ENCODE measurements around the gene CRADD.
"Not testable (repeated sequence)": the region's sequence is repeated elsewhere in the genome, so short reads cannot be mapped to it uniquely, and the experiment has no call there.

CRADD gene

DNA sequence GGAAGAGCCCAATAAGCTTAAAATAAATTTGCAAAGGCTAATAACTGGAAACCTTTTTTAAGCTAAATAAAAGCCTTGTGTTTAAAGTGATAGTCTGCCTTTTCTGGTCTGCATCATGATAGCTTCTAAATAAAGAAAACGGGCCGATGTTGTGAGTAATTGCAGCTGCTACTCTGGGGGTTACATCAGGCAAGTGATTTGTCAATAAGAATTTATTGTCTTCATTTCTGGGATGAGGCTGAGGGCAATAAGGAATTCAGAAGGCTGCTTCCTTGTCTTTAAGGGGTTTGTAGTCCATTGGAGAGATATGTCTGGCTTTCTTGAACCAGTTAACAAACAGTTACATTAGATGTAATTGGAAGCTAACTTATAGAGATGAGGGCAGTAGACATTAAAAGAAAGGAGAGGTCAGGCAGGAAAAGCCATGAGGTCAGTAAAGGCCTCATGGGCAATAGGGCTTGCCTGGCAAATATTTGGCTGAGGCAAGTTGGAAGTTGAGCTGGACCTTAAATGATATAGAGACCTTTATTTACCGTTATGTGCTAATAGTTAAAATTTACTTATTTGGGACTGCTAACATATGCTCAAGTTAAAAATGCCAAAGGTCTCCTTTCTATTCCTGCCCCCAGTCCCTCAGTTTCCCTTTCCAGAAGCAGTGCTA, 85.0 kb downstream of the CRADD start:
- DNase-seq: peak in 1 of 2 experiments; percentile 8

GRCh38 chr12:93762912-93763553, 85.9 kb downstream of the CRADD start:
- DNase-seq: no peak

- DNase-seq: no peak
Observed at GRCh38 chr12:93763746-93764147, 86.6 kb downstream of the CRADD start.

GRCh38 chr12:93766371-93766770, 89.2 kb downstream of the CRADD start:
- DNase-seq: no peak

DNA sequence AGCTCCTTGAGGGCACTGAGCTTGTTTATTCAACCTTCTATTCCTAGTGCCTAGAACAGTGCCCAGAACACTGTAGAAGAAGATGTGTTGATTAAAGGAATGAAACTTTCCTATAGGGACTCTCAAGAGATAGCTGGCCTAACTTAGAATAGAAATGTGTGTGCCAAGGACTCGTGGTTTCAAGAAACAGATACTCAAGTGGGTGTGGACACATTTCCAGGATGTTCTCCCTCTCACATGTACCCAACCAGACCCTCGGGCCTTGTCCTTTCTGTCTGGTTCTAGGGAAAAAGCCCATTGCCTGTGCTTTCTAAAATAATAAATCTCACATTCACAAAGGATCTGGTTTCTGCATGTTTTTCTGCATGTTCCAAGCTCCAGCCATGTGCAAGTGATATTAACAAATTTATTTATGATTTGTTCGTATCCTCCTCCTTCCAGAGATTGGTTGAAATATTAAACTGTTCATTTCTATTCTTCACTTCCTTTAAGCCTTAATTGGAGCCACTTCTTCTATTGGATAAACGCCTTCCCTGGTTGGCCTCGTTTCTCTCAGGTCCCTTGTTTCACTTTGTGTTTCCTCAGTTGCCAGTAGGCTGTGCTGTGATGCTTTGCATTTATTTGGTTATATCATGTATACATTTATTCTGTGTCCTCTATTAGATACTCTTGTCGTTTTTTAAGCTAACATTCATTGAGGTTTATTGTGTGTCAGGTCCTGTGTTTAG, 89.8 kb downstream of the CRADD start:
- peak in 1 of 2 experiments; percentile 6 for DNase-seq

- DNase-seq: no peak
Observed at GRCh38 chr12:93767524-93767863, 90.3 kb downstream of the CRADD start.

GRCh38 chr12:93772003-93772700, 95.0 kb downstream of the CRADD start:
- no peak for DNase-seq

DNA sequence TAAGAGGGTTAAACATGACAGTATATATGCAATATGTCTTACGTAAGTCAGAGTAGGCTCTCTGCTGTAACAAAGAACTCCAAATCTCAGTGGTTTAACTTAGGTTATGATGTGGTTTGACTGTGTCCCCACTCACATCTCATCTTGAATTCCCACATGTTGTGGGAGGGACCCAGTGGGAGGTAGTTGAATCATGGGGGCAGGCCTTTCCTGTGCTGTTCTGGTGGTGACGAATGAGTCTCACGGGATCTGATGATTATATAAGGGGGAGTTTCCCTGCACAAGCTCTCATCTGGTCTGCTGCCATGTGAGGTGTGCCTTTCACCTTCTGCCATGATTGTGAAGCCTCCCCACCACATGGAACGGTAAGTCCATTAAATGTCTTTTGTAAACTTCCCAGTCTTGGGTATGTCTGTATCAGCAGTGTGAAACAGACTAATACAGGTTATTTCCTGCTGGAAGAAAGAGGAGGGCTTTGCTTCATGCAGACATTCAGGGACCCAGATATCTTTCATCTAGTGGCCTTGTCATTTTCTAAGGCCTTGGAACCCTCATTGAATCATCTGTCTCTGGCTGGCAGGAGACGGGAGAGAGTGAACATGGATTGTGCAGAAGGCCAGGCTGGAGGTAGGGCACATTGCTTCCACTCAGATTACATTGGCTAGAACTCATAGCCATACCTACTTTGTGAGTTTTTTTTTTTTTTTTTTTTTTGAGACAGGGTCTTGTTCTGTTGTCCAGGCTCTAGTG, 96.1 kb downstream of the CRADD start:
- no peak for DNase-seq

- DNase-seq: no peak
Observed at GRCh38 chr12:93776581-93777018, 99.4 kb downstream of the CRADD start.

DNA sequence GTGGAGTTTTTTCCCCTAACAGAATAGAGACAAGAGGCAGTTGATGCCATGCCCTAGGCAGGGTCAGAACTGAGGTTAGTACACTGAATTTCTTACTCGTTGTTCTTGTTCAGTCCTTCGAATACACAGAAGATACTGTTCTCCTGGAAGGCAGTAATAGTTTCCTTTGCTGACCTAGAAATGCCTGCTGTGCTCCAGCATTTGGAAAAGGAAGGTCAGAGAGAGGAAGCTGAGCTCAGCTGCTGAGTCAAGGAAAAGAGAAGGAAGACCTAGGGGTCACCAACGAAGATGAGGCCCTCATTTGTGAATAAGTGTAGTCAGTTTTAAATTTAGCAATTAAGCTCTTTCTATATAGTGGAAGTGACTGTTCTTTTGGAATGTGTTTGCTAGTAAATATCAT, 100.1 kb downstream of the CRADD start:
- DNase-seq: no peak

DNA sequence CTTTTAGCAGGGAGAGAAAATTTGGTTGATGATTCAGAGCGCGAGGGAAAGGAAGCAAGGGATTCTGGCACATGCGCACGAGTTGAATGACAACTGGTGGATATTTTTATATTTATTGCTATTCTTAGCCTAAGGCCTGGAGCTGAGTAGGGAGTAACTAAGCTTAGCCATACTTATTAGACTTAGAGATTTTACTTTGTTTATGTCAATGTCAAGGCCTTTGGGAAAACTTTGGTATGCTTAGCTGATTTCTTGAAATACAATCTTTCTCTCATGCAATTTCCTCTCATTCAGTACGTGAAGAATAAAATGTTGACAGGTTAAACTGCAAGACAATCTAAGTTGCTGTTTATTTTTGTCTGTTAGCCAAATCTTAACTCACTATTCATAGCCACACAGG, 101.1 kb downstream of the CRADD start:
- DNase-seq: no peak

- no peak for DNase-seq
Observed at GRCh38 chr12:93778766-93779165, 101.6 kb downstream of the CRADD start.

GRCh38 chr12:93780101-93780641, 103.0 kb downstream of the CRADD start:
- DNase-seq: no peak

DNA sequence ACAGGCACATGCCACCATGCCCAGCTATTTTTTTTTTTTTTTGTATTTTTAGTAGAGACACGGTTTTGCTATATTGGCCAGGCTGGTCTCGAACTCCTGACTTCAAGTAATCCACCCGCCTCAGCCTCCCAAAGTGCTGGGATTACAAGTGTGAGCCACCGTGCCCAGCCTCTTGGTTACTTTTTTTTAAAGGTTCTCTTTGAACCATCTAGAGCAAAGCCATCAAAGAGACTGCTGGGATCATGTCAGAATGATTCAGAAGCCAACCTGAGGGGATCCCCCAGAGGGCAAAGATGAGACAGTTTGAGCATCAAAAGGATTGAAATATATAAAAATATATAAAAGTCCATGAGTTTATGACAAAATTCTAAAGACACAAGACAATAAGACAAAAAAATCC, 103.7 kb downstream of the CRADD start:
- DNase-seq: not testable (repeated sequence)

GRCh38 chr12:93781961-93782360, 104.8 kb downstream of the CRADD start:
- not testable (repeated sequence) for DNase-seq

DNA sequence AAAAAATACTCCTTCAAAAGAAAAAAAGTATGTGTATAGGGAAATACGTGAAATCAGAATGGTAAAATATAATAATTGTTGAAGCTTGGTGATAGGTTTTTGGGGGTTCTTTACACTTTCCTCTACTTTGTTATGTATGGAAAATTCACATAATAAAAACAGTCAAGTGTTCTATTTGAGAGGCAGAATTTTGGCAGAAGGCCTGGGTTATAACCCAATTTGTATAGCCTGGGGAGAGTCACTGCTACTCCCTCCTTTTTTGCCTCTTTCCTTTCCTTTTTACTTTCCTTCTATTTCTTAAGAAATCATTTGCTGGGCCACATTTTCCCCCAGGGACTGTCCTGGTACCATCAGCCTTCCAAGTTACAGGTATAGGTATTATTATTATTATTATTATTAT, 105.7 kb downstream of the CRADD start:
- DNase-seq: no peak

GRCh38 chr12:93783832-93784231, 106.7 kb downstream of the CRADD start:
- DNase-seq: no peak

GRCh38 chr12:93784339-93785086, 107.3 kb downstream of the CRADD start:
- DNase-seq: no peak

- DNase-seq: no peak
Observed at GRCh38 chr12:93785249-93786010, 108.3 kb downstream of the CRADD start.

DNA sequence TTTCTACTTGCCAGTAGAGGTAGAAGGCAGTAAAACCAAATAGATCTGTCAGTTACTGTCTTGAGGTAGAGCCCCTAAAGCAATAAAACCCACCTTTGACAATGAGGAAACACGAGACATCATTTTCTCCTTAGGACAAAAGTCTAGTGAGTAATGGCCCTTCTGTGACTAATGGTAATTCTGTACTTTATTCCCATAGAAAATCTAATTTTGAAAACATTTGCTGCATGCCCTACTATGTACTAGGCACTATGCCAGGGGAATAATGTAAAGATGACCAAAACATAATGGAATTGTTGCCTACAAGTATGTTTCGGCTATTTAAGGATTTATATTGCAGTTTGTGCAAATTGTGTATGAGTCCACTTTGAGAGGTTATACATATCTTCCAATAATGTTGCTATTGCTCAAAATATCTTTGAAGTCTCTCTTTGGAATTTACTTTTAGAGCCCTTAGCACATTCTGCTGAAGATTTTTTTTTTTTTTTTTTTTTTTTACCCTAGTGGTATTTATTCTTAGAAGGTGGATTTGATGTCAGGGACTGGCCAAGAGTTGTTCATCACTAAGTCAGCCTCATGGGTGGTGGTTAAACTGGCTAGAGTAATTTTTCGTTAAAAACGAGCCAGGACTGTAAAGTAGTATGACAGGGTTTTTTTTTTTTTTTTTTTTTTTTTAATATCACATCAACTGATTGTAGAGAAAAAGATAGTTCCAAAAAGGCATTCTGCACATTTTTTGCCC, 109.7 kb downstream of the CRADD start:
- no peak for DNase-seq

Measured in NCI-H1930 (cell line).